ENCODE data around the gene ZER1. TPM values are rescaled to one million over a fixed set of nuclear protein-coding genes. Genes with fewer than 3 reads are reported as not detected.

The ZER1 gene
- total RNA-seq, 1 experiment from 2014 or later = 28.6 TPM

GRCh38 chr9:128753627-128754026 lies 18.1 kb downstream of the ZER1 start:
- Mint-ChIP-seq H3K4me1 (ENCODE audit: low read depth, unreplicated experiment) (no peaks in the 10 kb centered on the region), H3K4me3 (ENCODE audit: unreplicated experiment) (no peak overlapping the region), H3K36me3 (ENCODE audit: insufficient read depth, unreplicated experiment) (peaks cover 6% of the 10 kb centered on the region), H3K27ac (ENCODE audit: unreplicated experiment) (no peak overlapping the region), H3K9me3 (ENCODE audit: unreplicated experiment) (no peaks in the 10 kb centered on the region), H3K27me3 (ENCODE audit: insufficient read depth, unreplicated experiment) (no peaks in the 10 kb centered on the region)
- no peak for DNase-seq
- no peaks in the 10 kb centered on the region for H3K4me1 ChIP-seq
- H3K4me3 ChIP-seq (ENCODE audit: low read depth, low read length) = no peak overlapping the region
- peaks cover 1% of the 10 kb centered on the region for H3K36me3 ChIP-seq (ENCODE audit: control insufficient read depth, insufficient read depth, low read length)
- TF ChIP-seq, protein P1, sequence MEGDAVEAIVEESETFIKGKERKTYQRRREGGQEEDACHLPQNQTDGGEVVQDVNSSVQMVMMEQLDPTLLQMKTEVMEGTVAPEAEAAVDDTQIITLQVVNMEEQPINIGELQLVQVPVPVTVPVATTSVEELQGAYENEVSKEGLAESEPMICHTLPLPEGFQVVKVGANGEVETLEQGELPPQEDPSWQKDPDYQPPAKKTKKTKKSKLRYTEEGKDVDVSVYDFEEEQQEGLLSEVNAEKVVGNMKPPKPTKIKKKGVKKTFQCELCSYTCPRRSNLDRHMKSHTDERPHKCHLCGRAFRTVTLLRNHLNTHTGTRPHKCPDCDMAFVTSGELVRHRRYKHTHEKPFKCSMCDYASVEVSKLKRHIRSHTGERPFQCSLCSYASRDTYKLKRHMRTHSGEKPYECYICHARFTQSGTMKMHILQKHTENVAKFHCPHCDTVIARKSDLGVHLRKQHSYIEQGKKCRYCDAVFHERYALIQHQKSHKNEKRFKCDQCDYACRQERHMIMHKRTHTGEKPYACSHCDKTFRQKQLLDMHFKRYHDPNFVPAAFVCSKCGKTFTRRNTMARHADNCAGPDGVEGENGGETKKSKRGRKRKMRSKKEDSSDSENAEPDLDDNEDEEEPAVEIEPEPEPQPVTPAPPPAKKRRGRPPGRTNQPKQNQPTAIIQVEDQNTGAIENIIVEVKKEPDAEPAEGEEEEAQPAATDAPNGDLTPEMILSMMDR (IDR thresholded peaks at IDR 0.05; ENCODE audit: insufficient read depth in 1 of 2, low read depth in 1 of 2, low read length in 1 of 2, severe bottlenecking in 1 of 2, unreplicated experiment in 1 of 2) = no peak
- no TSS peak for BruUV-seq (replicated peaks)
- CTCF ChIA-PET = interaction anchor here (0.5 kb wide), 1 partner anchor 106 kb away, joined by 5 read pairs; no protein-coding TSS in a partner anchor
- POLR2A ChIA-PET = no interaction called here
- intact Hi-C loops (cut with micrococcal nuclease; ENCODE audit: unreplicated experiment) = no loop called here
- H3K27me3 ChIP-seq (replicated peaks; ENCODE audit: control insufficient read depth, insufficient read depth, low read length) = no peaks in the 10 kb centered on the region
- no peaks in the 10 kb centered on the region for H3K9me3 ChIP-seq

DNA sequence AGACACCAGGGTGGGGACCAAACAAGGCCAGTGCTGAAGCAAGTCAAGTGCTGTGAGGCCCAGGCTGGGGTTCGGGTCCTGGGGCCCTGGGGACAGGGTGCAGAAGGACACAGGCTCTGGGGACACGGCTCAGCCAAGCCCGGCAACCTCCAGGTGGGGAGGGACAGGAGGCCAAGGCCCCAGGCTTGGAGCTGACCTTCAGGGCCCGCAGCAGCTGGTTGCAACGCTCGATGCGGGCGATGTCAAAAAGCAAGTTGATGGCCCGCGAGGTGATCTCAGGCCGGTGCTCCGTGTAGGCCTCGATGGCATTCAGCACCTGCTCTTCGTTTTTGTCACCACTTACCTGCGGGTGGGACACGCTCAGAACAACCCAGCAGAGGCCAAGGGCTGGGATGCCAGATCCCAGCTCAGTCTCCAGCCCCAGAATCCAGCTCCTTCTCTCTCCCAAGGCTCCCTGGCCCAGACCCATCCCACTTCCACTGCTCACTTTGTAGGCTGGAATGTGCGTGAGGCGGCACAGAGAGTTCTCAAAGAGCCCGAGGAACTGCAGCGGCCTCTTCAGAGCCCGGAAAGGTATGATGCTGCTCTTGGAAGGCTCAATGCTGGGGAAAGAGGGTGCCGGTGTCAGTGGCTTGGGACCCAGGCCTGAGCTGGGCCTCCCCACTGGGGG lies 20.7 kb downstream of the ZER1 start:
- Mint-ChIP-seq H3K4me1 (ENCODE audit: low read depth, unreplicated experiment) (no peaks in the 10 kb centered on the region), H3K36me3 (ENCODE audit: insufficient read depth, unreplicated experiment) (peaks cover 6% of the 10 kb centered on the region), H3K9me3 (ENCODE audit: unreplicated experiment) (no peaks in the 10 kb centered on the region), H3K27ac (ENCODE audit: unreplicated experiment) (no peak overlapping the region), H3K27me3 (ENCODE audit: insufficient read depth, unreplicated experiment) (no peaks in the 10 kb centered on the region), H3K4me3 (ENCODE audit: unreplicated experiment) (no peak overlapping the region)
- POLR2A ChIA-PET = no interaction called here
- peaks cover 1% of the 10 kb centered on the region for H3K36me3 ChIP-seq (ENCODE audit: control insufficient read depth, insufficient read depth, low read length)
- TF ChIP-seq, protein P1 (IDR thresholded peaks at IDR 0.05; ENCODE audit: insufficient read depth in 1 of 2, low read depth in 1 of 2, low read length in 1 of 2, severe bottlenecking in 1 of 2, unreplicated experiment in 1 of 2) = no peak
- no peak overlapping the region for H3K4me3 ChIP-seq (ENCODE audit: low read depth, low read length)
- no peaks in the 10 kb centered on the region for H3K9me3 ChIP-seq
- no peak for DNase-seq
- H3K4me1 ChIP-seq = no peaks in the 10 kb centered on the region
- no peaks in the 10 kb centered on the region for H3K27me3 ChIP-seq (replicated peaks; ENCODE audit: control insufficient read depth, insufficient read depth, low read length)
- intact Hi-C loops (cut with micrococcal nuclease; ENCODE audit: unreplicated experiment) = no loop called here
- CTCF ChIA-PET = no interaction called here
- no TSS peak for BruUV-seq (replicated peaks)

DNA sequence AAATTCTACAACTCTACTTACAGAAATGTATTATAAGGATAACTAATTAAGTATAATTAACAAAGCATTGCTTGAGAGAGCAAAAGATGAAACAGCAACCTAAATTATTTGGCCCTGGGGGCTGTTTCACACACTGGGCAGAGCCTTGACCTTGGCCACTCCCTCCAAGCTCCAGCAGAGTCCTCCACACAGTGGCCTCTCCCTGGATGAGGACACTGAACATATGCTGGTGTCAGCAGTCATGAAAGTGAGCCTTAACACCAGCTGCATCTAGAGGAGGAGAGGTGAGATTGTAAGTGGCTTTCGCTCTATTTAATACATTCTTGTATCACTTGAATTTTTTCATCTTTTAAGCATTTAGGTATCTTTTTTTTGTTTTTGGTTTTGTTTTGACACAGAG lies 24.5 kb downstream of the ZER1 start:
- H3K27ac Mint-ChIP-seq (ENCODE audit: unreplicated experiment) = no peak overlapping the region
- intact Hi-C loops (cut with micrococcal nuclease; ENCODE audit: unreplicated experiment) = no loop called here
- Histone ChIP-seq H3K36me3 (ENCODE audit: control insufficient read depth, insufficient read depth, low read length) (no peaks in the 10 kb centered on the region; the same call in 1 of the 2 replicates), H3K27me3 (replicated peaks; ENCODE audit: control insufficient read depth, insufficient read depth, low read length) (no peaks in the 10 kb centered on the region), H3K4me3 (ENCODE audit: low read depth, low read length) (no peak overlapping the region), H3K4me1 (no peaks in the 10 kb centered on the region), H3K9me3 (no peaks in the 10 kb centered on the region)
- H3K27me3 Mint-ChIP-seq (ENCODE audit: insufficient read depth, unreplicated experiment) = no peaks in the 10 kb centered on the region
- TF ChIP-seq, protein P1 (IDR thresholded peaks at IDR 0.05; ENCODE audit: insufficient read depth in 1 of 2, low read depth in 1 of 2, low read length in 1 of 2, severe bottlenecking in 1 of 2, unreplicated experiment in 1 of 2) = no peak
- H3K4me1 Mint-ChIP-seq (ENCODE audit: low read depth, unreplicated experiment) = no peaks in the 10 kb centered on the region
- no peaks in the 10 kb centered on the region for H3K9me3 Mint-ChIP-seq (ENCODE audit: unreplicated experiment)
- no TSS peak for BruUV-seq (replicated peaks)
- no peak overlapping the region for H3K4me3 Mint-ChIP-seq (ENCODE audit: unreplicated experiment)
- ChIA-PET CTCF (no interaction called here), POLR2A (no interaction called here)
- peaks cover 6% of the 10 kb centered on the region for H3K36me3 Mint-ChIP-seq (ENCODE audit: insufficient read depth, unreplicated experiment)
- no peak for DNase-seq
